Endothelial cell of hepatic sinusoid (primary cell): Measurements from ENCODE around the gene PALMD.

Experiments
- in situ Hi-C: cut with HindIII; loops from 2 replicates; pipeline ENCODE4 v1.10.0; 2017; ENCODE audit warnings: low sequenced_read_pairs

Gene PALMD

GRCh38 chr1:99629164-99629563 is 16.7 kb upstream of the PALMD start:
- in situ Hi-C loops: no loop called here

- in situ Hi-C loops: loop anchor here (5.0 kb wide), 1 partner anchor 78 kb away; no protein-coding TSS in a partner anchor
These were observed 10.8 kb upstream of the PALMD start for GRCh38 chr1:99634971-99635624.

- in situ Hi-C loops: loop anchor here (5.0 kb wide), 1 partner anchor 78 kb away; no protein-coding TSS in a partner anchor
These were observed 10.2 kb upstream of the PALMD start for GRCh38 chr1:99635664-99636063.

GRCh38 chr1:99636647-99637175 is 9.2 kb upstream of the PALMD start:
- in situ Hi-C loops: loop anchor here (5.0 kb wide), 1 partner anchor 79 kb away; no protein-coding TSS in a partner anchor

- in situ Hi-C loops: loop anchor here (5.0 kb wide), 1 partner anchor 82 kb away; no protein-coding TSS in a partner anchor
These were observed 7.1 kb upstream of the PALMD start for GRCh38 chr1:99638853-99639252.

- in situ Hi-C loops: loop anchor here (5.0 kb wide), 1 partner anchor 82 kb away; no protein-coding TSS in a partner anchor
These were observed 6.5 kb upstream of the PALMD start for GRCh38 chr1:99639408-99639807.

- in situ Hi-C loops: loop anchor here (5.0 kb wide), 1 partner anchor 83 kb away; no protein-coding TSS in a partner anchor
These were observed 6.0 kb upstream of the PALMD start for GRCh38 chr1:99639945-99640344.

- in situ Hi-C loops: no loop called here
These were observed 5.2 kb upstream of the PALMD start for GRCh38 chr1:99640672-99641071.

GRCh38 chr1:99641558-99641957 is 4.4 kb upstream of the PALMD start:
- in situ Hi-C loops: no loop called here

GRCh38 chr1:99642053-99642452 is 3.9 kb upstream of the PALMD start:
- in situ Hi-C loops: no loop called here

- in situ Hi-C loops: no loop called here
These were observed 2.7 kb upstream of the PALMD start for GRCh38 chr1:99643021-99643779.

- in situ Hi-C loops: no loop called here
These were observed 1.5 kb upstream of the PALMD start for GRCh38 chr1:99644279-99645004.

- in situ Hi-C loops: no loop called here
These were observed 710 bp upstream of the PALMD start for GRCh38 chr1:99645203-99645602.

- in situ Hi-C loops: no loop called here
These were observed 955 bp downstream of the PALMD start for GRCh38 chr1:99646868-99647267.

- in situ Hi-C loops: no loop called here
These were observed 1.6 kb downstream of the PALMD start for GRCh38 chr1:99647490-99647889.

- in situ Hi-C loops: no loop called here
These were observed 2.2 kb downstream of the PALMD start for GRCh38 chr1:99648107-99648506.

- in situ Hi-C loops: no loop called here
These were observed 4.1 kb downstream of the PALMD start for GRCh38 chr1:99650030-99650429.

GRCh38 chr1:99650773-99651437 is 5.0 kb downstream of the PALMD start:
- in situ Hi-C loops: no loop called here

GRCh38 chr1:99652881-99653281 is 7.0 kb downstream of the PALMD start:
- in situ Hi-C loops: no loop called here

- in situ Hi-C loops: no loop called here
These were observed 9.5 kb downstream of the PALMD start for GRCh38 chr1:99655376-99655775.

GRCh38 chr1:99656701-99657100 is 10.8 kb downstream of the PALMD start:
- in situ Hi-C loops: no loop called here
